ENCODE measurements around the gene RALGAPA2.

- TF ChIP-seq POLR2A (IDR thresholded peaks at IDR 0.05) = no peak
- TF ChIP-seq CTCF (IDR thresholded peaks at IDR 0.05) = no peak
These were observed 138.6 kb downstream of the RALGAPA2 start for GRCh38 chr20:20573797-20574196.

All from body of pancreas (tissue), 4 donors.